Measurements from ENCODE around the gene SORCS2. TPM values are rescaled to one million over a fixed set of nuclear protein-coding genes. Genes with fewer than 3 reads are reported as not detected.

SORCS2 gene
- total and polyA plus RNA-seq, 2 of the 13 experiments (the other 11 are each of a cell fraction or from before 2014, with no cell fraction given) = 0.82 to 1.0 TPM

DNA sequence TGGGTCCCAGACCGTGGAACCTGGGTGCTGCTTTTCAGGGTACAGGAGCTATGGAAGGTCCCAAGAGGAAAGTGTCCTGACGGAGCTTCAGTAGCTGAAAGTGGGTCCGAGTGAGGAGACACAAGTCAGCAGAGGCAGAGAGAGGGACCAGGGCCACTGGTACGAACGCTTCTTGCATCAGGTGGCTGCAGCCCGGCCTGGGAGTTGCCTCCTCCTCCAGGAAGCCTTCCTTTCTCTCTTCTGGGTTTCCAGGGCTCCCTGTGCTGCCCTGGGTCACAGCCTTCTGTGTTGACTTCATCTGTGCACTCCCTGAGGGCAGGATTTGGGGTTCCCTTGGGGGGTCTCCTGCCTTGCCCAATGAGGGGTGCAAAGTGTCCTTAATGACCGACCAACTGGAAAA, 94.5 kb downstream of the SORCS2 start:
- BruUV-seq (replicated peaks) = no TSS peak
- Histone ChIP-seq H3K4me2 (ENCODE audit: low read depth, low read length) (no peak overlapping the region), H3K79me2 (ENCODE audit: insufficient read depth, low read length) (no peaks in the 10 kb centered on the region), H3K4me3 (replicated peaks in 1 of 3; ENCODE audit: insufficient read depth in 1 of 3, low read depth in 2 of 3, low read length in 3 of 3) (no peak overlapping the region), H2AFZ (ENCODE audit: low read length) (no peak overlapping the region), H3K9ac (ENCODE audit: insufficient read depth, low read depth, low read length) (no peak overlapping the region), H3K36me3 (replicated peaks in 1 of 2; ENCODE audit: control insufficient read depth in 1 of 2, insufficient read depth in 2 of 2, low read length in 2 of 2) (no peaks in the 10 kb centered on the region), H3K4me1 (ENCODE audit: insufficient read depth, low read length) (no peaks in the 10 kb centered on the region), H3K9me3 (ENCODE audit: low read length) (no peaks in the 10 kb centered on the region), H4K20me1 (ENCODE audit: insufficient read depth, low read length) (no peaks in the 10 kb centered on the region), H3K27me3 (ENCODE audit: control insufficient read depth in 1 of 2, insufficient read depth in 2 of 2, low read length in 2 of 2) (peaks cover 5 to 70% of the 10 kb centered on the region in 2 experiments; a peak in 4 of 5 replicates), H3K27ac (ENCODE audit: extremely low read length, insufficient read depth, low read length) (no peak overlapping the region)
- POLR2A ChIA-PET = no interaction called here
- WGBS (ENCODE audit: low lambda C conversion rate) = 22% methylated on average over 4 of the region's 7 CpGs
- CTCF ChIA-PET (ENCODE audit: low intra/inter-chr PET ratio, low total read pairs) = no interaction called here
- ATAC-seq (no peak), DNase-seq (ENCODE audit: low spot score) (no peak), FAIRE-seq (no peak)
- in situ Hi-C loops (cut with HindIII; ENCODE audit: extremely low pct_ligation_motif_present, low pct_unique_long_range_greater_than_20kb) (no loop called here), intact Hi-C loops (cut with micrococcal nuclease; ENCODE audit: unreplicated experiment) (no loop called here)
- TF ChIP-seq ZNF780A (CRISPR knock-in tag; IDR thresholded peaks at IDR 0.05) (no peak), ZNF510 (CRISPR knock-in tag; IDR thresholded peaks at IDR 0.05; ENCODE audit: low read depth) (no peak), POLR2G (IDR thresholded peaks at IDR 0.05; ENCODE audit: low read depth, low read length) (no peak), CEBPG (CRISPR knock-in tag; IDR thresholded peaks at IDR 0.05) (no peak), ZNF792 (CRISPR knock-in tag; IDR thresholded peaks at IDR 0.05) (no peak), NR2F2 (IDR thresholded peaks at IDR 0.05; ENCODE audit: borderline replicate concordance, low read depth) (no peak), ZNF329 (CRISPR knock-in tag; IDR thresholded peaks at IDR 0.05; ENCODE audit: low read depth) (no peak), DNMT1 (CRISPR knock-in tag; IDR thresholded peaks at IDR 0.05) (no peak), HOXA9 (CRISPR knock-in tag; IDR thresholded peaks at IDR 0.05; ENCODE audit: borderline replicate concordance) (no peak), PHF21A (CRISPR knock-in tag; IDR thresholded peaks at IDR 0.05) (no peak)
- TF ChIP-seq, protein P1, sequence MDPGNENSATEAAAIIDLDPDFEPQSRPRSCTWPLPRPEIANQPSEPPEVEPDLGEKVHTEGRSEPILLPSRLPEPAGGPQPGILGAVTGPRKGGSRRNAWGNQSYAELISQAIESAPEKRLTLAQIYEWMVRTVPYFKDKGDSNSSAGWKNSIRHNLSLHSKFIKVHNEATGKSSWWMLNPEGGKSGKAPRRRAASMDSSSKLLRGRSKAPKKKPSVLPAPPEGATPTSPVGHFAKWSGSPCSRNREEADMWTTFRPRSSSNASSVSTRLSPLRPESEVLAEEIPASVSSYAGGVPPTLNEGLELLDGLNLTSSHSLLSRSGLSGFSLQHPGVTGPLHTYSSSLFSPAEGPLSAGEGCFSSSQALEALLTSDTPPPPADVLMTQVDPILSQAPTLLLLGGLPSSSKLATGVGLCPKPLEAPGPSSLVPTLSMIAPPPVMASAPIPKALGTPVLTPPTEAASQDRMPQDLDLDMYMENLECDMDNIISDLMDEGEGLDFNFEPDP (CRISPR knock-in tag; conservative IDR thresholded peaks at IDR 0.05) = no peak
- TF ChIP-seq, protein P2, sequence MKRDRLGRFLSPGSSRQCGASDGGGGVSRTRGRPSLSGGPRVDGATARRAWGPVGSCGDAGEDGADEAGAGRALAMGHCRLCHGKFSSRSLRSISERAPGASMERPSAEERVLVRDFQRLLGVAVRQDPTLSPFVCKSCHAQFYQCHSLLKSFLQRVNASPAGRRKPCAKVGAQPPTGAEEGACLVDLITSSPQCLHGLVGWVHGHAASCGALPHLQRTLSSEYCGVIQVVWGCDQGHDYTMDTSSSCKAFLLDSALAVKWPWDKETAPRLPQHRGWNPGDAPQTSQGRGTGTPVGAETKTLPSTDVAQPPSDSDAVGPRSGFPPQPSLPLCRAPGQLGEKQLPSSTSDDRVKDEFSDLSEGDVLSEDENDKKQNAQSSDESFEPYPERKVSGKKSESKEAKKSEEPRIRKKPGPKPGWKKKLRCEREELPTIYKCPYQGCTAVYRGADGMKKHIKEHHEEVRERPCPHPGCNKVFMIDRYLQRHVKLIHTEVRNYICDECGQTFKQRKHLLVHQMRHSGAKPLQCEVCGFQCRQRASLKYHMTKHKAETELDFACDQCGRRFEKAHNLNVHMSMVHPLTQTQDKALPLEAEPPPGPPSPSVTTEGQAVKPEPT (CRISPR knock-in tag; IDR thresholded peaks at IDR 0.05; ENCODE audit: low read depth) = no peak
